Tibial nerve (tissue), 3 donors: Measurements from ENCODE around the gene APCDD1.

Experiments used
- CTCF ChIP-seq, 5 experiments: fragments of 200-600 bp in 3 of 5; fragments of 450-650 bp in 2 of 5; sonication (generic) in 3 of 5; IDR thresholded peaks; one replicate each; pipeline ENCODE4 v1.5.1; 2016 to 2019; ENCODE audit warnings: antibody characterized with exemption in 5 of 5, mild to moderate bottlenecking in 3 of 5, moderate library complexity in 2 of 5
- POLR2A ChIP-seq, 2 donors: fragments of 450-650 bp; IDR thresholded peaks; one replicate each; pipeline ENCODE4 v1.6.1; 2017; ENCODE audit warnings: antibody characterized with exemption in 2 of 2, mild to moderate bottlenecking in 2 of 2, moderate library complexity in 2 of 2

GRCh38 chr18:10514601-10515000 lies 60.2 kb downstream of the APCDD1 start:
- no peak for TF ChIP-seq CTCF (IDR thresholded peaks at IDR 0.05)
- TF ChIP-seq POLR2A (IDR thresholded peaks at IDR 0.05) = no peak
